ENCODE measurements around the gene TNFRSF4.
"Not testable (repeated sequence)": the region's sequence is repeated elsewhere in the genome, so short reads cannot be mapped to it uniquely, and the experiment has no call there.

Gene TNFRSF4

GRCh38 chr1:1182491-1183220 is 31.3 kb downstream of the TNFRSF4 start:
- H3K4me3 ChIP-seq (ENCODE audit: low read depth, low read length): no peak overlapping the region
- no peak overlapping the region for H3K9ac ChIP-seq (ENCODE audit: low read depth, low read length)
- no peaks in the 10 kb centered on the region for H3K4me1 ChIP-seq (ENCODE audit: control insufficient read depth, insufficient read depth, low read length)
- H3K27me3 ChIP-seq (ENCODE audit: control insufficient read depth, insufficient read depth, low read length): no peaks in the 10 kb centered on the region
- H3K27ac ChIP-seq (ENCODE audit: low read depth, low read length): no peak overlapping the region
- no peaks in the 10 kb centered on the region for H3K36me3 ChIP-seq (ENCODE audit: control insufficient read depth, insufficient read depth, low read length)
- no peaks in the 10 kb centered on the region for H3K9me3 ChIP-seq (ENCODE audit: control insufficient read depth, insufficient read depth, low read length)

GRCh38 chr1:1181938-1182410 is 32.0 kb downstream of the TNFRSF4 start:
- Histone ChIP-seq H3K27me3 (ENCODE audit: control insufficient read depth, insufficient read depth, low read length) (no peaks in the 10 kb centered on the region), H3K4me3 (ENCODE audit: low read depth, low read length) (no peak overlapping the region), H3K27ac (ENCODE audit: low read depth, low read length) (no peak overlapping the region), H3K9ac (ENCODE audit: low read depth, low read length) (no peak overlapping the region), H3K36me3 (ENCODE audit: control insufficient read depth, insufficient read depth, low read length) (no peaks in the 10 kb centered on the region), H3K4me1 (ENCODE audit: control insufficient read depth, insufficient read depth, low read length) (peaks cover 1% of the 10 kb centered on the region), H3K9me3 (ENCODE audit: control insufficient read depth, insufficient read depth, low read length) (no peaks in the 10 kb centered on the region)

- Histone ChIP-seq H3K4me1 (ENCODE audit: control insufficient read depth, insufficient read depth, low read length) (peaks cover 7% of the 10 kb centered on the region), H3K27ac (ENCODE audit: low read depth, low read length) (no peak overlapping the region), H3K36me3 (ENCODE audit: control insufficient read depth, insufficient read depth, low read length) (no peaks in the 10 kb centered on the region), H3K9me3 (ENCODE audit: control insufficient read depth, insufficient read depth, low read length) (no peaks in the 10 kb centered on the region), H3K9ac (ENCODE audit: low read depth, low read length) (no peak overlapping the region), H3K4me3 (ENCODE audit: low read depth, low read length) (no peak overlapping the region), H3K27me3 (ENCODE audit: control insufficient read depth, insufficient read depth, low read length) (no peaks in the 10 kb centered on the region)
These were observed 32.6 kb downstream of the TNFRSF4 start for GRCh38 chr1:1181129-1181937.

GRCh38 chr1:1179983-1180861 is 33.7 kb downstream of the TNFRSF4 start:
- Histone ChIP-seq H3K4me1 (ENCODE audit: control insufficient read depth, insufficient read depth, low read length) (peaks cover 7% of the 10 kb centered on the region), H3K9ac (ENCODE audit: low read depth, low read length) (no peak overlapping the region), H3K27ac (ENCODE audit: low read depth, low read length) (no peak overlapping the region), H3K36me3 (ENCODE audit: control insufficient read depth, insufficient read depth, low read length) (no peaks in the 10 kb centered on the region), H3K4me3 (ENCODE audit: low read depth, low read length) (no peak overlapping the region), H3K27me3 (ENCODE audit: control insufficient read depth, insufficient read depth, low read length) (no peaks in the 10 kb centered on the region; the same call in 1 of the 2 replicates), H3K9me3 (ENCODE audit: control insufficient read depth, insufficient read depth, low read length) (no peaks in the 10 kb centered on the region)

GRCh38 chr1:1179346-1179982 is 34.5 kb downstream of the TNFRSF4 start:
- no peaks in the 10 kb centered on the region for H3K36me3 ChIP-seq (ENCODE audit: control insufficient read depth, insufficient read depth, low read length)
- no peak overlapping the region for H3K9ac ChIP-seq (ENCODE audit: low read depth, low read length)
- H3K4me1 ChIP-seq (ENCODE audit: control insufficient read depth, insufficient read depth, low read length): peaks cover 7% of the 10 kb centered on the region
- H3K27me3 ChIP-seq (ENCODE audit: control insufficient read depth, insufficient read depth, low read length): no peaks in the 10 kb centered on the region; the same call in 1 of the 2 replicates
- no peak overlapping the region for H3K27ac ChIP-seq (ENCODE audit: low read depth, low read length)
- H3K9me3 ChIP-seq (ENCODE audit: control insufficient read depth, insufficient read depth, low read length): no peaks in the 10 kb centered on the region
- H3K4me3 ChIP-seq (ENCODE audit: low read depth, low read length): no peak overlapping the region

- no peaks in the 10 kb centered on the region for H3K9me3 ChIP-seq (ENCODE audit: control insufficient read depth, insufficient read depth, low read length)
- no peak overlapping the region for H3K9ac ChIP-seq (ENCODE audit: low read depth, low read length)
- no peak overlapping the region for H3K27ac ChIP-seq (ENCODE audit: low read depth, low read length)
- no peaks in the 10 kb centered on the region; the same call in 1 of the 2 replicates for H3K27me3 ChIP-seq (ENCODE audit: control insufficient read depth, insufficient read depth, low read length)
- peaks cover 7% of the 10 kb centered on the region for H3K4me1 ChIP-seq (ENCODE audit: control insufficient read depth, insufficient read depth, low read length)
- H3K4me3 ChIP-seq (ENCODE audit: low read depth, low read length): no peak overlapping the region
- H3K36me3 ChIP-seq (ENCODE audit: control insufficient read depth, insufficient read depth, low read length): no peaks in the 10 kb centered on the region
These were observed 35.1 kb downstream of the TNFRSF4 start for GRCh38 chr1:1178794-1179331.

GRCh38 chr1:1177452-1178206 is 36.3 kb downstream of the TNFRSF4 start:
- Histone ChIP-seq H3K36me3 (ENCODE audit: control insufficient read depth, insufficient read depth, low read length) (no peaks in the 10 kb centered on the region), H3K27ac (ENCODE audit: low read depth, low read length) (no peak overlapping the region), H3K4me1 (ENCODE audit: control insufficient read depth, insufficient read depth, low read length) (peaks cover 12% of the 10 kb centered on the region), H3K9ac (ENCODE audit: low read depth, low read length) (no peak overlapping the region), H3K9me3 (ENCODE audit: control insufficient read depth, insufficient read depth, low read length) (no peaks in the 10 kb centered on the region), H3K4me3 (ENCODE audit: low read depth, low read length) (no peak overlapping the region), H3K27me3 (ENCODE audit: control insufficient read depth, insufficient read depth, low read length) (no peaks in the 10 kb centered on the region; the same call in 1 of the 2 replicates)

GRCh38 chr1:1176931-1177330 is 37.0 kb downstream of the TNFRSF4 start:
- no peak overlapping the region for H3K27ac ChIP-seq (ENCODE audit: low read depth, low read length)
- H3K4me1 ChIP-seq (ENCODE audit: control insufficient read depth, insufficient read depth, low read length): peaks cover 12% of the 10 kb centered on the region
- H3K9ac ChIP-seq (ENCODE audit: low read depth, low read length): no peak overlapping the region
- H3K27me3 ChIP-seq (ENCODE audit: control insufficient read depth, insufficient read depth, low read length): no peaks in the 10 kb centered on the region; the same call in 1 of the 2 replicates
- H3K4me3 ChIP-seq (ENCODE audit: low read depth, low read length): no peak overlapping the region
- H3K36me3 ChIP-seq (ENCODE audit: control insufficient read depth, insufficient read depth, low read length): no peaks in the 10 kb centered on the region
- no peaks in the 10 kb centered on the region for H3K9me3 ChIP-seq (ENCODE audit: control insufficient read depth, insufficient read depth, low read length)

GRCh38 chr1:1176063-1176761 is 37.7 kb downstream of the TNFRSF4 start:
- not testable (repeated sequence) for H3K9ac ChIP-seq (ENCODE audit: low read depth, low read length); H3K9me3 ChIP-seq (ENCODE audit: control insufficient read depth, insufficient read depth, low read length); H3K27ac ChIP-seq (ENCODE audit: low read depth, low read length); H3K27me3 ChIP-seq (ENCODE audit: control insufficient read depth, insufficient read depth, low read length); H3K4me3 ChIP-seq (ENCODE audit: low read depth, low read length); H3K36me3 ChIP-seq (ENCODE audit: control insufficient read depth, insufficient read depth, low read length)
- H3K4me1 ChIP-seq (ENCODE audit: control insufficient read depth, insufficient read depth, low read length): peaks cover 12% of the 10 kb centered on the region

Data from HUES48 (cell line).